ENCODE data around the gene HIVEP3.

The HIVEP3 gene

GRCh38 chr1:41641475-41641814 lies 277.3 kb downstream of the HIVEP3 start:
- Histone ChIP-seq H3K27ac (ENCODE audit: low read depth, low read length, poor library complexity, severe bottlenecking) (peak overlapping the region; percentile 97), H2AFZ (ENCODE audit: low read length) (no peak overlapping the region), H3K9me3 (ENCODE audit: low read length) (no peaks in the 10 kb centered on the region), H3K4me1 (ENCODE audit: insufficient read depth, low read length, severe bottlenecking) (peaks cover 99% of the 10 kb centered on the region), H3F3A (ENCODE audit: insufficient read depth, low read length) (peaks cover 7% of the 10 kb centered on the region; the same call in 1 of the 2 replicates), H4K20me1 (ENCODE audit: insufficient read depth, low read length) (no peaks in the 10 kb centered on the region), H3K4me2 (ENCODE audit: low read length) (peak overlapping the region; percentile 54), H3K9ac (ENCODE audit: low read length) (peak overlapping the region; percentile 48), H3K27me3 (ENCODE audit: insufficient read depth, low read length) (no peaks in the 10 kb centered on the region), H3K9me2 (ENCODE audit: low read depth, low read length) (no peaks in the 10 kb centered on the region), H3K79me2 (ENCODE audit: insufficient read depth, low read length) (no peaks in the 10 kb centered on the region; the same call in 1 of the 2 replicates), H3K4me3 (ENCODE audit: low read depth, low read length, poor library complexity, severe bottlenecking) (peak overlapping the region; percentile 24), H3K36me3 (ENCODE audit: insufficient read depth, low read length) (no peaks in the 10 kb centered on the region)
- TF ChIP-seq EZH2 (IDR thresholded peaks at IDR 0.05; ENCODE audit: borderline replicate concordance, low read length) (no peak), CTCF (IDR thresholded peaks at IDR 0.05; ENCODE audit: low read length) (no peak)

GRCh38 chr1:41640756-41641474 lies 277.8 kb downstream of the HIVEP3 start:
- H3K27ac ChIP-seq (ENCODE audit: low read depth, low read length, poor library complexity, severe bottlenecking), result peak overlapping the region; percentile 97

GRCh38 chr1:41640141-41640751 lies 278.5 kb downstream of the HIVEP3 start:
- no peaks in the 10 kb centered on the region for H3K27me3 ChIP-seq (ENCODE audit: insufficient read depth, low read length)
- peak overlapping the region; percentile 97 for H3K27ac ChIP-seq (ENCODE audit: low read depth, low read length, poor library complexity, severe bottlenecking)
- H2AFZ ChIP-seq (ENCODE audit: low read length), result no peak overlapping the region
- H3K4me1 ChIP-seq (ENCODE audit: insufficient read depth, low read length, severe bottlenecking), result peaks cover 97% of the 10 kb centered on the region
- H3K9ac ChIP-seq (ENCODE audit: low read length), result peak overlapping the region; percentile 48
- H3K9me2 ChIP-seq (ENCODE audit: low read depth, low read length), result no peaks in the 10 kb centered on the region
- H4K20me1 ChIP-seq (ENCODE audit: insufficient read depth, low read length), result no peaks in the 10 kb centered on the region
- H3K4me2 ChIP-seq (ENCODE audit: low read length), result peak overlapping the region; percentile 54
- TF ChIP-seq EZH2 (IDR thresholded peaks at IDR 0.05; ENCODE audit: borderline replicate concordance, low read length), result no peak
- TF ChIP-seq CTCF (IDR thresholded peaks at IDR 0.05; ENCODE audit: low read length), result no peak
- H3K9me3 ChIP-seq (ENCODE audit: low read length), result no peaks in the 10 kb centered on the region
- H3K4me3 ChIP-seq (ENCODE audit: low read depth, low read length, poor library complexity, severe bottlenecking), result peak overlapping the region; percentile 24
- peaks cover 6% of the 10 kb centered on the region for H3K79me2 ChIP-seq (ENCODE audit: insufficient read depth, low read length)
- no peaks in the 10 kb centered on the region for H3K36me3 ChIP-seq (ENCODE audit: insufficient read depth, low read length)
- H3F3A ChIP-seq (ENCODE audit: insufficient read depth, low read length), result peaks cover 7% of the 10 kb centered on the region; the same call in 1 of the 2 replicates

More at GRCh38 chr1:41640756-41641474, 277.8 kb downstream of the HIVEP3 start:
- Histone ChIP-seq H3K27me3 (ENCODE audit: insufficient read depth, low read length) (no peaks in the 10 kb centered on the region), H3K9me3 (ENCODE audit: low read length) (no peaks in the 10 kb centered on the region), H3K9ac (ENCODE audit: low read length) (peak overlapping the region; percentile 48), H3K9me2 (ENCODE audit: low read depth, low read length) (no peaks in the 10 kb centered on the region), H2AFZ (ENCODE audit: low read length) (no peak overlapping the region), H3K4me2 (ENCODE audit: low read length) (peak overlapping the region; percentile 54), H3K4me3 (ENCODE audit: low read depth, low read length, poor library complexity, severe bottlenecking) (peak overlapping the region; percentile 24), H3K4me1 (ENCODE audit: insufficient read depth, low read length, severe bottlenecking) (peaks cover 99% of the 10 kb centered on the region), H3F3A (ENCODE audit: insufficient read depth, low read length) (peaks cover 7% of the 10 kb centered on the region; the same call in 1 of the 2 replicates), H4K20me1 (ENCODE audit: insufficient read depth, low read length) (no peaks in the 10 kb centered on the region), H3K79me2 (ENCODE audit: insufficient read depth, low read length) (peaks cover 3% of the 10 kb centered on the region; the same call in 1 of the 2 replicates), H3K36me3 (ENCODE audit: insufficient read depth, low read length) (no peaks in the 10 kb centered on the region)
- TF ChIP-seq EZH2 (IDR thresholded peaks at IDR 0.05; ENCODE audit: borderline replicate concordance, low read length) (no peak), CTCF (IDR thresholded peaks at IDR 0.05; ENCODE audit: low read length) (no peak)

Measured in OCI-LY1 (cell line).